Esophagus squamous epithelium (tissue), 5 donors: Measurements from ENCODE around the gene WHAMM. TPM values are rescaled to one million over a fixed set of nuclear protein-coding genes. Genes with fewer than 3 reads are reported as not detected.

Experiments
- DNase-seq: peaks from one replicate; lab custom pipeline; 2025; lab: John Stamatoyannopoulos, UW
- H3K27ac ChIP-seq, 4 donors: fragments of 200-600 bp; sonication (generic); one replicate each; pipeline ENCODE4 v1.5.1; 2016 to 2019; ENCODE audit warnings: mild to moderate bottlenecking in 1 of 4
- H3K27me3 ChIP-seq, 4 donors: fragments of 200-600 bp; sonication (generic); 1 replicate in 3 of 4; 2 replicates in 1 of 4; pipeline versions ENCODE4 v1.5.1 to v1.6.0; 2017 to 2021; ENCODE audit warnings: antibody characterized with exemption in 1 of 4
- H3K36me3 ChIP-seq, 3 donors: fragments of 200-600 bp; sonication (generic); one replicate each; pipeline ENCODE4 v1.5.1; 2016 to 2019
- H3K4me1 ChIP-seq, 3 donors: fragments of 200-600 bp; sonication (generic); one replicate each; pipeline ENCODE4 v1.5.1; 2017 to 2019
- H3K4me3 ChIP-seq, 4 donors: fragments of 200-600 bp; sonication (generic); 1 replicate in 3 of 4; 2 replicates in 1 of 4; pipeline ENCODE4 v1.5.1; 2016 to 2019; ENCODE audit warnings: mild to moderate bottlenecking in 2 of 4, moderate library complexity in 1 of 4
- H3K9me3 ChIP-seq, 3 donors: fragments of 200-600 bp; sonication (generic); one replicate each; pipeline ENCODE4 v1.5.1; 2016 to 2019
- POLR2A ChIP-seq, 4 donors: fragments of 450-650 bp; IDR thresholded peaks; one replicate each; pipeline ENCODE4 v1.6.1; 2017; ENCODE audit warnings: antibody characterized with exemption in 4 of 4, mild to moderate bottlenecking in 4 of 4, moderate library complexity in 3 of 4
- WGBS, 2 donors: methylation state at CpG; one replicate each; pipeline ENCODE4 v1.1.5; 2018; 5-methylcytosine and 5-hydroxymethylcytosine counted together
- intact Hi-C: fragments of 100-400 bp; cut with DNase I; formaldehyde crosslinking; loops from one replicate; pipeline ENCODE4 v1.15.0; 2022
- total RNA-seq, 4 donors: library from RNA; depleted of rRNA; stranded (reverse); fragments of >200 nt; gene quantifications; one replicate each; pipeline ENCODE4 v1.1.0, GENCODE V29; 2016
- TF ChIP-seq, protein P1 (sequence below), 6 experiments: fragments of 450-650 bp in 4 of 6; fragments of 200-600 bp in 2 of 6; sonication (generic) in 2 of 6; IDR thresholded peaks; one replicate each; pipeline ENCODE4 v1.5.1; 2016 to 2019; ENCODE audit warnings: antibody characterized with exemption in 6 of 6, mild to moderate bottlenecking in 4 of 6, moderate library complexity in 4 of 6
- donor health status: DM: yes; HTN: yes; CAD: no.

The WHAMM gene
- total RNA-seq, 4 donors from 2014 or later: 5.3 to 8.8 (median 6.1) TPM

DNA sequence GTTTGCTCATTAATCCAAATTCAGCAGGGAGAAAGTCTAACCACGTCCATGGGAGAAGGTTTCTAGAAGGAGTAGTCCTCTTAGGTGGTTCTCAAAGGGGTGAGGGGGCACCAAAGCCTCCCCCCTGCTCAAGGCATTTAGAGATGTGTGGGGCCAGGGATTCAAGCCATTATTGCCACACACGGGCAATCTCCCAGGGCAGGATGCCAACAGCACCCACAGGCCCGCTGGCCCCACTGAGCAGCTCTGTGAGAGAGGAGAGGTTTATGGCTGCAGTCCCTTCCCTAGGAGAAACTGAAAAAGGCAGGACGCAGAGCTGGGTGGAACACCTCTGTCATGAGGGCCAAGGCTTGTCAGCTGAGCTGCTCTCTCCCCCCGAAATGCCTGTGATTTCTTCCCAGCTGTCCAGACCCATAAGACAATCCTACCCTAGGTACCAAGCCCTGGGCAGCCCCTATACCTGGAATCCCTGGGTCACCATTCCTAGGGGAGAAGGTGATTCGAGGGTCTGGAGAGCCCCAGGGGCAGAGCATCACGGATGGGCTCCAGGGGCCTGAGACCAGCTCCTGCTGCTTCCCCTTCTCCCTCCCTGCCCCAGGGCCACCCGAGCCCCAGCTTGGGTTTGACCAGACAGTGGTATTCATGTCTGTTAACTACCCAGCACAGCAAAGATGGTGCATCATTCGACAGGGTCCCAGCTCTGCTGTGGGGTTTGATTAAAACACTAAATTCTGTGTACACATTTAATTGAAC lies 39.0 kb downstream of the WHAMM start:
- intact Hi-C loops: no loop called here
- peaks cover 0 to 7% (median 0%) of the 10 kb centered on the region in 3 donors for H3K36me3 ChIP-seq
- DNase-seq: no peak

GRCh38 chr15:82849556-82850512 lies 40.4 kb downstream of the WHAMM start:
- Histone ChIP-seq H3K4me3 (peak overlapping the region in 1 of 4 donors; percentile 41), H3K27me3 (no peaks in the 10 kb centered on the region), H3K4me1 (peaks cover 0 to 22% (median 7%) of the 10 kb centered on the region in 3 donors), H3K36me3 (peaks cover 0 to 16% (median 0%) of the 10 kb centered on the region in 3 donors), H3K27ac (peak overlapping the region in 3 of 4 donors; percentile 11 to 39 (median 24)), H3K9me3 (no peaks in the 10 kb centered on the region)
- TF ChIP-seq POLR2A (IDR thresholded peaks at IDR 0.05): no peak
- TF ChIP-seq, protein P1, sequence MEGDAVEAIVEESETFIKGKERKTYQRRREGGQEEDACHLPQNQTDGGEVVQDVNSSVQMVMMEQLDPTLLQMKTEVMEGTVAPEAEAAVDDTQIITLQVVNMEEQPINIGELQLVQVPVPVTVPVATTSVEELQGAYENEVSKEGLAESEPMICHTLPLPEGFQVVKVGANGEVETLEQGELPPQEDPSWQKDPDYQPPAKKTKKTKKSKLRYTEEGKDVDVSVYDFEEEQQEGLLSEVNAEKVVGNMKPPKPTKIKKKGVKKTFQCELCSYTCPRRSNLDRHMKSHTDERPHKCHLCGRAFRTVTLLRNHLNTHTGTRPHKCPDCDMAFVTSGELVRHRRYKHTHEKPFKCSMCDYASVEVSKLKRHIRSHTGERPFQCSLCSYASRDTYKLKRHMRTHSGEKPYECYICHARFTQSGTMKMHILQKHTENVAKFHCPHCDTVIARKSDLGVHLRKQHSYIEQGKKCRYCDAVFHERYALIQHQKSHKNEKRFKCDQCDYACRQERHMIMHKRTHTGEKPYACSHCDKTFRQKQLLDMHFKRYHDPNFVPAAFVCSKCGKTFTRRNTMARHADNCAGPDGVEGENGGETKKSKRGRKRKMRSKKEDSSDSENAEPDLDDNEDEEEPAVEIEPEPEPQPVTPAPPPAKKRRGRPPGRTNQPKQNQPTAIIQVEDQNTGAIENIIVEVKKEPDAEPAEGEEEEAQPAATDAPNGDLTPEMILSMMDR (IDR thresholded peaks at IDR 0.05): peak; percentile 18 to 87 (median 68)
- no peak for DNase-seq
- WGBS, 2 donors: 15 to 22% methylated on average over 7 to 18 of the region's 23 CpGs
- intact Hi-C loops: loop anchor here (5.0 kb wide), 1 partner anchor 152 kb away; no protein-coding TSS in a partner anchor

More for the DNA sequence above, 39.0 kb downstream of the WHAMM start:
- no peak overlapping the region for H3K4me3 ChIP-seq
- H3K9me3 ChIP-seq: no peaks in the 10 kb centered on the region
- TF ChIP-seq, protein P1 (IDR thresholded peaks at IDR 0.05): no peak
- TF ChIP-seq POLR2A (IDR thresholded peaks at IDR 0.05): no peak
- H3K4me1 ChIP-seq: peaks cover 0 to 27% (median 7%) of the 10 kb centered on the region in 3 donors
- no peak overlapping the region for H3K27ac ChIP-seq
- 68 to 86% methylated on average over 5 to 8 of the region's 9 CpGs for WGBS, 2 donors
- no peaks in the 10 kb centered on the region for H3K27me3 ChIP-seq

- DNase-seq: no peak
- H3K9me3 ChIP-seq: no peaks in the 10 kb centered on the region
- no peaks in the 10 kb centered on the region for H3K27me3 ChIP-seq
- H3K4me1 ChIP-seq: peaks cover 0 to 22% (median 7%) of the 10 kb centered on the region in 3 donors
- intact Hi-C loops: loop anchor here (5.0 kb wide), 1 partner anchor 152 kb away; no protein-coding TSS in a partner anchor
- H3K27ac ChIP-seq: no peak overlapping the region
- H3K36me3 ChIP-seq: peaks cover 0 to 16% (median 0%) of the 10 kb centered on the region in 3 donors
- H3K4me3 ChIP-seq: no peak overlapping the region
- TF ChIP-seq, protein P1 (IDR thresholded peaks at IDR 0.05): no peak
- no peak for TF ChIP-seq POLR2A (IDR thresholded peaks at IDR 0.05)
- 30 to 50% methylated on average over 4 of the region's 7 CpGs for WGBS, 2 donors
Measured at GRCh38 chr15:82850731-82851130, 41.3 kb downstream of the WHAMM start.

GRCh38 chr15:82851306-82851850 lies 42.0 kb downstream of the WHAMM start:
- intact Hi-C loops: loop anchor here (5.0 kb wide), 1 partner anchor 151 kb away; no protein-coding TSS in a partner anchor
- H3K4me3 ChIP-seq: no peak overlapping the region
- H3K27ac ChIP-seq: no peak overlapping the region
- H3K4me1 ChIP-seq: peaks cover 0 to 22% (median 7%) of the 10 kb centered on the region in 3 donors
- H3K27me3 ChIP-seq: no peaks in the 10 kb centered on the region
- DNase-seq: no peak
- H3K9me3 ChIP-seq: no peaks in the 10 kb centered on the region
- TF ChIP-seq POLR2A (IDR thresholded peaks at IDR 0.05): no peak
- TF ChIP-seq, protein P1 (IDR thresholded peaks at IDR 0.05): no peak
- peaks cover 0 to 16% (median 0%) of the 10 kb centered on the region in 3 donors for H3K36me3 ChIP-seq
- 82 to 92% methylated on average over 14 of the region's 14 CpGs for WGBS, 2 donors
